HL-60 (cell line): ENCODE measurements around the gene TMEM183A.

Source experiments
- DNase-seq, 2 experiments: peaks; one replicate each; pipeline ENCODE4 v3.0.0-alpha.2; 2010 to 2020; ENCODE audit warnings: low read depth in 1 of 2, low spot score in 1 of 2
- H3K27ac ChIP-seq: fragments of 250-450 bp; sonication (Bioruptor Pico); replicated peaks from 2 replicates; pipeline ENCODE4 v1.5.1; 2020; ENCODE audit warnings: mild to moderate bottlenecking, moderate library complexity
- H3K27me3 ChIP-seq: fragments of 250-450 bp; sonication (Bioruptor Pico); 2 replicates; pipeline ENCODE4 v1.5.1; 2021; ENCODE audit warnings: mild to moderate bottlenecking, moderate library complexity; ENCODE audit not compliant: insufficient read depth, poor library complexity, severe bottlenecking
- H3K4me3 ChIP-seq: replicated peaks from 2 replicates; pipeline ENCODE4 v1.5.1; 2011; ENCODE audit warnings: mild to moderate bottlenecking, control low read depth, low read length; ENCODE audit not compliant: insufficient read depth
- GABPA ChIP-seq: IDR thresholded peaks from 2 replicates; pipeline ENCODE4 v1.6.1; 2012; ENCODE audit warnings: low read depth
- POLR2AphosphoS5 ChIP-seq: IDR thresholded peaks from 2 replicates; pipeline ENCODE4 v1.6.1; 2012; ENCODE audit warnings: low read depth
- SPI1 ChIP-seq: IDR thresholded peaks from 2 replicates; pipeline ENCODE4 v1.6.1; 2012; ENCODE audit warnings: low read depth, mild to moderate bottlenecking, borderline replicate concordance
- TF ChIP-seq, protein P1 (sequence below): IDR thresholded peaks from one replicate; pipeline ENCODE4 v1.5.1; 2011; ENCODE audit warnings: low read length, control low read depth, inconsistent platforms; ENCODE audit not compliant: insufficient read depth
- TF ChIP-seq, protein P2 (sequence below): IDR thresholded peaks from 2 replicates; pipeline ENCODE4 v1.6.1; 2012; ENCODE audit warnings: low read depth; ENCODE audit not compliant: insufficient replicate concordance

TMEM183A gene

GRCh38 chr1:202968895-202969295 lies 38.3 kb upstream of the TMEM183A start:
- no peak overlapping the region for H3K4me3 ChIP-seq
- no peaks in the 10 kb centered on the region for H3K27me3 ChIP-seq
- peak; percentile 78 to 98 for DNase-seq
- TF ChIP-seq, protein P1, sequence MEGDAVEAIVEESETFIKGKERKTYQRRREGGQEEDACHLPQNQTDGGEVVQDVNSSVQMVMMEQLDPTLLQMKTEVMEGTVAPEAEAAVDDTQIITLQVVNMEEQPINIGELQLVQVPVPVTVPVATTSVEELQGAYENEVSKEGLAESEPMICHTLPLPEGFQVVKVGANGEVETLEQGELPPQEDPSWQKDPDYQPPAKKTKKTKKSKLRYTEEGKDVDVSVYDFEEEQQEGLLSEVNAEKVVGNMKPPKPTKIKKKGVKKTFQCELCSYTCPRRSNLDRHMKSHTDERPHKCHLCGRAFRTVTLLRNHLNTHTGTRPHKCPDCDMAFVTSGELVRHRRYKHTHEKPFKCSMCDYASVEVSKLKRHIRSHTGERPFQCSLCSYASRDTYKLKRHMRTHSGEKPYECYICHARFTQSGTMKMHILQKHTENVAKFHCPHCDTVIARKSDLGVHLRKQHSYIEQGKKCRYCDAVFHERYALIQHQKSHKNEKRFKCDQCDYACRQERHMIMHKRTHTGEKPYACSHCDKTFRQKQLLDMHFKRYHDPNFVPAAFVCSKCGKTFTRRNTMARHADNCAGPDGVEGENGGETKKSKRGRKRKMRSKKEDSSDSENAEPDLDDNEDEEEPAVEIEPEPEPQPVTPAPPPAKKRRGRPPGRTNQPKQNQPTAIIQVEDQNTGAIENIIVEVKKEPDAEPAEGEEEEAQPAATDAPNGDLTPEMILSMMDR, result peak; percentile 75
- TF ChIP-seq POLR2AphosphoS5, result peak; percentile 54
- TF ChIP-seq, protein P2, sequence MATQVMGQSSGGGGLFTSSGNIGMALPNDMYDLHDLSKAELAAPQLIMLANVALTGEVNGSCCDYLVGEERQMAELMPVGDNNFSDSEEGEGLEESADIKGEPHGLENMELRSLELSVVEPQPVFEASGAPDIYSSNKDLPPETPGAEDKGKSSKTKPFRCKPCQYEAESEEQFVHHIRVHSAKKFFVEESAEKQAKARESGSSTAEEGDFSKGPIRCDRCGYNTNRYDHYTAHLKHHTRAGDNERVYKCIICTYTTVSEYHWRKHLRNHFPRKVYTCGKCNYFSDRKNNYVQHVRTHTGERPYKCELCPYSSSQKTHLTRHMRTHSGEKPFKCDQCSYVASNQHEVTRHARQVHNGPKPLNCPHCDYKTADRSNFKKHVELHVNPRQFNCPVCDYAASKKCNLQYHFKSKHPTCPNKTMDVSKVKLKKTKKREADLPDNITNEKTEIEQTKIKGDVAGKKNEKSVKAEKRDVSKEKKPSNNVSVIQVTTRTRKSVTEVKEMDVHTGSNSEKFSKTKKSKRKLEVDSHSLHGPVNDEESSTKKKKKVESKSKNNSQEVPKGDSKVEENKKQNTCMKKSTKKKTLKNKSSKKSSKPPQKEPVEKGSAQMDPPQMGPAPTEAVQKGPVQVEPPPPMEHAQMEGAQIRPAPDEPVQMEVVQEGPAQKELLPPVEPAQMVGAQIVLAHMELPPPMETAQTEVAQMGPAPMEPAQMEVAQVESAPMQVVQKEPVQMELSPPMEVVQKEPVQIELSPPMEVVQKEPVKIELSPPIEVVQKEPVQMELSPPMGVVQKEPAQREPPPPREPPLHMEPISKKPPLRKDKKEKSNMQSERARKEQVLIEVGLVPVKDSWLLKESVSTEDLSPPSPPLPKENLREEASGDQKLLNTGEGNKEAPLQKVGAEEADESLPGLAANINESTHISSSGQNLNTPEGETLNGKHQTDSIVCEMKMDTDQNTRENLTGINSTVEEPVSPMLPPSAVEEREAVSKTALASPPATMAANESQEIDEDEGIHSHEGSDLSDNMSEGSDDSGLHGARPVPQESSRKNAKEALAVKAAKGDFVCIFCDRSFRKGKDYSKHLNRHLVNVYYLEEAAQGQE, result no peak
- 0 out of 2 replicates have a peak, but pooled peaks have one; percentile 13 for TF ChIP-seq GABPA
- TF ChIP-seq SPI1, result peak; percentile 98
- H3K27ac ChIP-seq, result peak overlapping the region; percentile 62

GRCh38 chr1:202972046-202972445 lies 35.1 kb upstream of the TMEM183A start:
- TF ChIP-seq GABPA (no peak), POLR2AphosphoS5 (no peak), SPI1 (no peak)
- TF ChIP-seq, protein P2, result no peak
- TF ChIP-seq, protein P1, result no peak
- DNase-seq, result no peak
- no peak overlapping the region for H3K27ac ChIP-seq
- no peaks in the 10 kb centered on the region for H3K27me3 ChIP-seq
- H3K4me3 ChIP-seq, result no peak overlapping the region

DNA sequence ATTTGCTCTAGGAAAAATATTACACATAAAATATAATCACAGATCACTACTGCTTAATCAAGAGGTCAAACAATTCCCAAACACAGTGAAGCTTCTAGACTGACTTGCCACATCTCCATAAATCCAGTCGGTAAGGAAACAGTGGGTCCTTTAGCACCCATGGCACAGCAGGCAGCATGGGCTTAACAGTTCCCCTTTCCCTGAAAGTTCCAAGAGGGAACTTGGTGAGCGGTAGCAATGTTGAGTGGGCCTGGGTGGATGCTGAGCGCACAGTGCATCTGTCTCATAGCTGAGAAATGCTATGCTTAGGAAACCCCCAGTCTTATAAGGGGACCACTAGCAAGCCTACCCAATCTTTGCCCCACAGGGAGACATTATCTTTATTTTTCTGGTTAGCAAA lies 32.3 kb upstream of the TMEM183A start:
- TF ChIP-seq, protein P2, result no peak
- no peak for TF ChIP-seq POLR2AphosphoS5
- no peak for TF ChIP-seq GABPA
- no peak for TF ChIP-seq SPI1
- TF ChIP-seq, protein P1, result no peak
- H3K27ac ChIP-seq, result no peak overlapping the region
- DNase-seq, result no peak
- no peaks in the 10 kb centered on the region for H3K27me3 ChIP-seq
- no peak overlapping the region for H3K4me3 ChIP-seq
